Stimulated activated CD8-positive, alpha-beta memory T cell treated with anti-CD3 and anti-CD28 coated beads, Interleukin-12 subunit alpha, Interleukin-12 subunit beta, amount 100 ng/mL, for 4 hours (primary cell): ENCODE data around the gene PREX1.

Source experiments
- DNase-seq: peaks from one replicate; pipeline ENCODE4 v3.0.0-alpha.2; 2020; ENCODE audit warnings: low read depth

Gene PREX1

DNA sequence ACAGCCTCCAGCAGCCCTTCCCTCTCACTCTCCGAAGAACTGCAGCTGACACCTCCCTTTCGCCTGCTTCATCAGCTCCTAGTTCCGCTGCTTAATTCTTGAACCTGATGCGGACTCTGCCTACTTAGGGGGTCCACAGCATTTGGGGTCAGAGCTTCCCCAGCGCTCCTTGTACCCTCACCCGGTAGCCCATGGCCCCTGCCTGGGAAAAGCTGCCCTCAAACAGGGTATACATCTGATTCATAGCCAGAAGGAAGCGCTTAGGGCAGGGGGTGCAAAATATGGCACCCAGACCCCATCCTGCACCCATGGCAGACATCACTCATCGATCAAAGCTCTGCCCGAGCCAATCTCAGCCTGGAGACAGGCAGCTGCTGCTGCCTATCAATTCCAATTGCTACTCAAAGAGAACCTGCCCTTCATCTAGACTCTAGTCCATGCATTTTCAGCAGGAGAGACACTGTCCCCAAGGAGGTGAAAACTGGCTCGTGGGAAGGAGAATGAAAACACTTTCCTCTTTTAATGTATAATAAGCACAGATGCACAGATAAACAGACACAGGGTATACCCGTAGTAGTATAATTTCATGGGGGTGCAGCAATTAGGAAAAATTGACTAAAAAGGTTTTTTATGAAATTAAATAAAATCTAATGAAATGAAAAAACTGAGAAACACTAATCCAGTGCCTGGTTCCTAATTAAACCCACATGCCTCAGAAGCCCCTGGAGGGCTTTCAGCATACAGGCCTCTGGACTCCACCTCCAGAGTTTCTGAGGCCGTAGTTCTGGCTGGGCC is 194.8 kb downstream of the PREX1 start:
- no peak for DNase-seq

DNA sequence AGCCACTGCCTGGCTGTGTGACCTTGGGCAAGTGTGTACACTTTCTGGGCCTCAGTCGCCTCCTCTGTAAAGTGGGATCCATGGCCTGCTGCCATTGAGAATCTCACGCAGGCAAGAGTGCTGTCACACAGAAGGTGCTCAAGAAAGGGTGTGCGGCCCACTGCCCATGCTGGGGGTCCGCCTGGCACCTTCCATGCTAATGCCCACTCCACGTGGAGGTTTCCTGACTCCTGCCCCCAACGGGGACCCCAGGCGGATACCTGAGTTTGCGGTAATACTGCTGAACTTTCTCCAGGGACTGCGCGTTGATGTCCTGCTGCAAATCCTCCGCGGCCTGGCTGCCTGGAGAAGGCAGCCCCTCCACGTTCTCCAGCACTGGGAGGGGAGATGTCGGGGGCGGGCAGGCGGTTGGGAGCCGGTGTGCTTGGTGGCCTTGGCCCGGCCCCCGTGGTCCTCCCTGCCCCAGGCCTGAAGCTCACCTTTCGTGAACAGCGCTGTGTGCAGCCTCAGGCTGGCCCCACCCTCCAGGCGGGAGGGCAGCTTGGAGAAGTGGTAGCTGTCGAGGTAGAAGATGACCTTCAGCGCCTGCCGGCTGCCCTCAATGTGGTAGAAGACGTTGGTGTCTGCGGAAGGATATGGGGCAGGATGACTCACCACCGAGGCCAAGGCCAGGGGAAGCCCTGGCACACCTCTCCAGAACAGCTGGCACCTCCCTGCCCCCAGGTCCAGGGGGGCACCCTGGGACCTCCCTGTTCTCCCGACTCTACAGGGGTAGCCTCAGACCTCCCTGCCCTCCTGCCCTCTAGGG is 195.6 kb downstream of the PREX1 start:
- no peak for DNase-seq

DNA sequence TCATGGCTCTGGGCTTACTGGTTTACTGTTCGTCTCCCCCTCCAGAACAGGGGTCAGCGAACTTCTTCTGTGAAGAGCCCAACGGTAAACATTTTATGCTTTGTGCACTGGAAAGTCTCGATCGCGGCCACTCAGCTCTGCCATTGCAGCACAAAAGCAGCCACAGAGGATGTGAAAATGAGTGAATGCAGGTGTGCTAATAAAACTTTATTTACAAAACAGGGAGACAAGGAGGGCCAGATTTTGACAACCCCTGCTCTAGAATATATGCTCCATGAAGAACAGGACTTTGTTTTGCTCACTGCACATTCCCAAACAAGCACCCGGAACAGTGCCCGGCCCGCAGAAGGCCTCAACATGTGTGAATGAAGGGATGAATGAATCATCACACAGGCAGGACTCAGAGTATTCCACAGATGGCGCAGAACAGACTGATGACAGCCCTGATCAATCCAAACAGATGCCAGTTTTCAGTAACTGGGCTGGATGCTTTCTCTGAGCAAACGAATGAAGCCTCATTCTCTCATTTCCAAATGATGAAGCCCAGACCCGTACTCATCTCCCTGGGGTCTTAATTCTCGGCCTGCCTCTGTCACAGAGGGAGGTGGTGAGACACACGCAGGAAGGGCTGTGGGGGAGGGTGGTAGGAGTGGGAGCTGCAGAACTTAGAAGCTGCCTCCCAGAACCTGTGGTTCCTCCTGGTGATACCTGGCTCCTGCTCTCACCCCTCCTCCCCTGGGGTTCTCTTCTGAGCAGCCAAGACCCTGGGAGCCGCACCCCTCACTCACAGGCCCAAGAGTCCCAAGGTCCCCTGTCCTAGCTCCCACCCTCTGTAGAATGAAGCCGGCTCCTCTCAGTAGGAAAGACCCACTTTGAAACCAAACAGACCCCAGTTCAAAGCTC is 196.4 kb downstream of the PREX1 start:
- DNase-seq = no peak

DNA sequence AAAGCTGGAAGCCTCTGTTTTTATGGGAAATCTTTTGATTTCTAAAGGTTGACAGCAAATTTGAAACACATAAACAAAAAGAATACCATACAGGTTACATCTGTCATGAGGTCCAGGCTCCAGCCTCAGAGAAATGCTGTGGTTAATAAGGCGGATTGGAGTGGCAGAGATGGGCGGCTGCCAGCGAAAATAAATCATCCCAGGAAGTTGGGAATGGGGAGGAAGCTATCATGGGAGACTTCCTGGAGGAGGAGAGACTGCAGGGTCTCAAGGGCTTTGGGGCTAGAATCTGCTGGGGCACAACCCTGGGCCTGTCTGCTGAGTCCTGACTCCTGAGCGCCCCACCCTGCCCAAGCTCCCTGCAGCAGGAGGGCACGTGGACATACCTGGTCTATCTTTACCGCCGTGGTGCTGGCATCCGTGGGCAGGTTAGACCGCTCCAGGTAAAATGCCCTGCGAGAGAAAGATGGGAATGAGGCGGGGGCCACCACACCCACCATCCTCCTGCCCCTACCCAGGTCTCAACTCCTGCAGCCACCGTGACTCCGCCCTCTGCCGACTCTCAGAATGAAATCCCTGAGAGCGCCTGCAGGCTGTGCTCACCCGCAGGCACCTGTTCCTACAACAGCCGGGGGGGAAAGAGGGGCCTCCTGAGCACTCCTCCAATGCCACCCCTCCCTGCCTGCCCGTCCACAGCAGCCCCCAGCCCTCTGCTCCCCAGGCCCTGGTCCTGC is 197.3 kb downstream of the PREX1 start:
- no peak for DNase-seq

DNA sequence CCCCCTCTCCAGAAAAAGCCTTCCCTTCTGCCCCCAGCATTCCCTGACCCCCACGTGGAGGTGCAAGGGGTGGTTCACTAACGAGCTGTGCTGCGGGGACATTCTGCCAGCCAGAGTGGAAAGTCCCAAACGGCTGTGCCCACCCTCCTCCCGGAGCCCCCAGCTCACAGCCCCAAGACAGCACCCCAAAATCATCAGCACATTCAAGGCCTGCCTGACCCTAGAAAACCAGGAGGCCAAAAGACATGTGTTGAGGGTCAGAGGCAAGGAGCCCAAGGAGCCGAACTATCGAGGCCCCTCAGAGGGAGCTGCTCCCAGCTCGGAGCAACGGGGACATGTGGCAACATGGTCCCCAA is 197.9 kb downstream of the PREX1 start:
- DNase-seq = no peak

DNA sequence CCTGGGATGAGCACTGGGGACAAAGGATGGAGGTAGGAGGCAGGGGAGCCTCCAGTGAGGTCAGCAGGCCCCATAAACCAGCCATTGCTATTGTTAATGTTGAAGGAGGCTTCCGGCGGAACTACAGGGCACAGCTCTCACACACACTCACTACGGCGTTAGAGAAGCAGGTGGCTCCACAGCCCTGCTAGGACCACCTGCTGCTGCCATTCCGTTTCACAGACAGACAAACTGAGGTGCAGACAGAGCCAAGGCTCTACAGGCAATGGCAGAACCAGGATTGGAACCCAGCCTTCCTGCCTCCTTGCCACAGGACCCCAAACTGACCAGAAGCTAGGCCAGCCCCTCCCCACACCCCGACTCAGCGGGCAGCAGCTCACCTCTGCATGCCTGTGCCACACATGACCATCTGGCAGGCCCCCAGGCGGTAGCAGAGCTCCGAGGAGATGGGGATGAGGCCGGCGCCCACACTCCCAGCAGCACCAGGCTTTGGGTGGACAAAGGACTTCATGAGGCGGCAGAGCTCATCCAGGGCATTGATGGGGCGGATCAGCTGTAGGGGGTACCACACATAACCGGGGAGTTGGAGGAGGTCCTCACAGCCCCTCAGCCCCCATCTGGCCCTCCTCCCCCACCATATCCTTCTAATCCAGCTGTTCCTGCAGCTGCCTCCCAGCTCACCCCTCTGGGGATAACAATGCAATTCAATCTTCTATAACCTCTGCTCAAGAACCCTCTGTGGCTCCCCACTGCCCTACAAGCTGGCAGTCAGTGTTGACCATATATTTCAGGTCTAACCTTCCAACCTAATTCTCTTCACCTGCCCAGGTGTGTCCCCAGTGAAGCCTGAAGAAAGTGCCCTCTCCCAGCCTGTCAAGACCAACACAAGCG is 198.5 kb downstream of the PREX1 start:
- DNase-seq = no peak

DNA sequence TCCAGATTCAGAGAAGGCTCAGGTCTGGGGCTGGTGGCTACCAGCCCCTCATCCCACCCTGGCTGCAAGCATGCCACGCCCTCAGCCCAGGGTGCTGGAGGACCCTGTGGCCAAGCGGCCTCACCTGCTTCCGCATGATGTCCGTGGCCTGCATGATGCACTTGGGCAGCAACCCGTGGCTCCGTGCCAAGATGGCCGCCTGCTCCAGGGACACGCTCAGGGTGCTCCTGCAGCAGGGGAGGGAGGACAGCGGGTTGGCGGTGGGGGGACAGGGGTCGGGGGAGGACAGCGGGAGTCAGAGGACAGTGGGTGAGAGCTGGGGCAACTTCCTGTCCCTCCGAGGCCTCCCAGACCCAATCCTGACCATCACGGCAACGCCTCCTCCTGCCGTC is 200.1 kb downstream of the PREX1 start:
- no peak for DNase-seq

DNA sequence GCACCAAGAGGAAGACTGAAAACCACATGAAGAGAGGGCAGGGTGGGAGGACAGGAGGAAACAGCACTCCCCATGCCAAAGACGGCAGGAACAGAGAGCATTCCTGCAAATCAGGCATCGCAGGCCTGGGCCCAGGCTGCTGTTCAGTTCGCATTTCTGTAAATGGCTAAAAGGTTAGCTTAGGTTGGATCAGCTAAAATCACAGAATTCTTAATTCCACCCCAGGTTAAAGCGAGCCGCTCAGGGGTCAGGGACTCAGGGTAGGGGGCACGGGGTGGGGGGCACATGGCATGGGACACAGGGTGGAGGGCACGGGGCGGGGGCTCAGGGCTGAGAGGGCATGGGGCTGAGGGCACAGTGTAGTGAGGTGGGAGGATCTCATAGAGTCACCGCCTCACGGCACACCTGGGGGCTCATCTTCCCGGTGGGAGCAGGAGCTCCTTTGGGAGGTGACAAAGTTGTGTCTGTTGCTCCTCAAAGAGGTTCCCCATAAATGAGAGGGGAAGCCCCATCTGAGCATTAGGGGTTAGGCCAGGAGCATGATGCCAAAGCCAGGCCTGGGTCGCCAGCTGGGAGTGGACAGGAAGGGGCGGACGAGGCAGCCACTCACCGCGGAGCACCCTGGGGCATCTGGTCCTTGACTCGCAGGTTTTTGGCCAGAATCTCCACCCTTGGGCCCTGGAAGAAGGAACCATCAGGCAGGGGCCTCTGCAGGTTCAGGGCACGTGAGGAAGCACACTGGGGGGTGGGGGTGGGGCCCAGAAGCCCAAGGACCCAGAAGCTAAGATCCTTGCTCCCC is 200.7 kb downstream of the PREX1 start:
- no peak for DNase-seq

DNA sequence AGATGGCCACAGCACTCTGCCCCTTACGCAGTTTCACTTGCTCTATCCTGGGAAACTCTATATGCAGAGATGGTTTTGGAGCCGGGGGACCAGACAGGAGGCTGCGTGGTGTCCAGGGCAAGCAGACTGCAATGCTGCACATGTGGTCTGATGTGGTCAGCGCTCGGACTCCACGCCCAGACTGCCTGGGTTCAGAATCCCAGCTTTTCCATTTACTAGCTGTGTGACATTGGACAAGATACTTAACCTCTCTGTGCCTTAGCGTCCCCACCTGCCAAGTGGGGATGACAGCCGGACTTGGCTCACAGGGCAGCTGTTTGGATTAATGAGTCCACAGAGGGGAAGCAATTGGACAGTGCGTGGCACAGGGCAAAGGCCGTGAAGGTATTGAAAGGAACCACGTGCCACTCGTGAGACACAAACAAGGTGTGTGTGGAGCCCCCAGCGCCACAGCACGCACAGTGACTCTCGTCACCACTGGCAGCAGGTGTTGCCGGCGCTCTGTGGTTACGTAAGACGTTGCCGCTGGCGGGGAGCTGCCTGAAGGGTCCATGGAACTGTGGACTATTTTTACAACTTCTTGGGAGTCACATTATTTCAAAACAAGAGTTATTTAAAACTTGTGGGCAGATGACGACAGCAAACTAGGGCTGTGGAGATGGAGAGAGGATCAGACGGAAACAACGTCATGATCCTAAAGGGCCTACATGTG is 201.4 kb downstream of the PREX1 start:
- no peak for DNase-seq

DNA sequence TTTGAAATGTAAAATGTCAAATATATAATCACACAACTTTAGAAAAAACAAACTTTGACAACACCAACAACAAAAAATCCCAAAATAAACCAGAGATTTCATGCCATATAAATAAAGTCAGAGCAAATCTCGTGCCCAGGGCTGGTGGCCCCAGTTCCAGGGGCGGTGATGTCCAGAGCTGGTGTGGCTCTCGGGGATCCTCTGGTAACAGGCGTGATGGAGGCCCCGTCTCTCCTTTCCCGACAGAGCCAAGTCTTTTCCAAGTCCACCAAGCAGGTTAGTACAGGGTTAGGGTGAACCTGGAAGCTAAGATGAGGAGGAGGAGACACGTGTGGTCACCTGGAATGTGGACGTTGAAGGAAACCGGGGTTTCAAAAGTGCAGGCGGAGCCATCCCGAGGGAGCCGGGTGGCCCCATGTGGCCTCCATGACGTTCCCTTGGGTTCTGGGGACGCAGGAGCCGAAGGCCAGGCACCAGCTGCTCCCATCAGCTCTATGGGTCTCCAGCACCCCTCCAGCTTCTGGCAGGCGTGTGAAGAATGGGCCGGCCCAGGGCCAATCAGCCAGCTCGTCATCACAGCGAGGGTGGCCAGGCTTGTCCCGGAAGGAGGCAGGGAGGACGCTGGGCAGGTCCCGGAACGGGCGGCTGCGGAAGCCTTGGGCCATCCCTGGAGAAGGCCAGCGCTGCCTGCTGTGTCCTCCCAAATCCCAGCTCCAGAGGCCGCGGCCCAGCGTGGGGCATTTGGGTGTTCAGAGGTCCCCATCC is 202.5 kb downstream of the PREX1 start:
- DNase-seq = no peak

DNA sequence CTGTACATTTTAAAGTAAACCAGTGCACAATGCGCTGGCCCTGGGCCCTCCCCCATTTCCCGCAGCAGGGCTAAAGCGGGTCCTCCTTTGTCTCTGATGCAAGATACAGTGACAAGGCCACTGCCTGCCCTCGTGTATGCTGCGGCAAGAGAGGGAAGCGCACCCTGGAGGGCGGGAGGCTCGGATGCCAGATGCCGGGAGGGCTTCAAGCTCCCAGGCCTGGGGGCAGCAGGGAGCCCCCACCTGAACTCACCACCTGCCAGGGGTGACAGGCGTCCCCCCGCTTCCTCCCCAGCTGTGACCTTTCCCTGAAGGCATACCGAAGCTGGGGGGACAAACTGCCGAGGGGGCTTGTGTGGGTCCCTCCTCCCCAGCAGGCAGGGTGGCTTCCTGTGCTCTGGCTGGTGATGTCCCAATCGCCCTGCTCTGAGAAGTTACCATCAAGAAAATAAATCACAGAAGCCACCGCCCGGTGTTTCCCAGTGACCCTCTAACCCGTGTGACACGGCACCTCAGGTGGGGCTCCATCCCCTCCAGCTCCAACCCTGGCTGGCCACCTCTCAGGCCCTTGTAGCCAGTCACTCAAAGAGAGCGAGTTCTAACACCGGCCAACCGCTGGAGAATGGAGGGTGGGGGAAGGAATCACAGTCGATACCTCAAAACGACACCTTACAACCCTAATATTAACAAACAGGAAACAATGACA is 203.3 kb downstream of the PREX1 start:
- no peak for DNase-seq

DNA sequence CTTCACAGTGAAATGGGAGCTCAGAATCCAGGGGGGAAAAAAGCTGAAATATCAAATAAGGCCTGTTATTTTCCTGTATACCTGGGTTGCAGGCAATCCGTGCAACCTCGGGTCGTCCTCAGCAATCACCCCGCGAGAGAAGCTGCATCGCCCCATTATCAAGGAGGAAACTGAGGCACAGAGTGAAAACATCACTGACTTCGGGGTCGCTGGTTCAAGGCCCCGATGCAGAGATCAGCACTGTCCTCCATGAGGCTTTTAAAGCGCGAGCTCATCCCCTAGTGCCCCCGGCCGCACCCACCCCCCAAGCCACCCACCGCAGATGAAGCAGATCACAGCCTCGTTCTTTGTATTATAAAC is 203.9 kb downstream of the PREX1 start:
- DNase-seq = no peak

DNA sequence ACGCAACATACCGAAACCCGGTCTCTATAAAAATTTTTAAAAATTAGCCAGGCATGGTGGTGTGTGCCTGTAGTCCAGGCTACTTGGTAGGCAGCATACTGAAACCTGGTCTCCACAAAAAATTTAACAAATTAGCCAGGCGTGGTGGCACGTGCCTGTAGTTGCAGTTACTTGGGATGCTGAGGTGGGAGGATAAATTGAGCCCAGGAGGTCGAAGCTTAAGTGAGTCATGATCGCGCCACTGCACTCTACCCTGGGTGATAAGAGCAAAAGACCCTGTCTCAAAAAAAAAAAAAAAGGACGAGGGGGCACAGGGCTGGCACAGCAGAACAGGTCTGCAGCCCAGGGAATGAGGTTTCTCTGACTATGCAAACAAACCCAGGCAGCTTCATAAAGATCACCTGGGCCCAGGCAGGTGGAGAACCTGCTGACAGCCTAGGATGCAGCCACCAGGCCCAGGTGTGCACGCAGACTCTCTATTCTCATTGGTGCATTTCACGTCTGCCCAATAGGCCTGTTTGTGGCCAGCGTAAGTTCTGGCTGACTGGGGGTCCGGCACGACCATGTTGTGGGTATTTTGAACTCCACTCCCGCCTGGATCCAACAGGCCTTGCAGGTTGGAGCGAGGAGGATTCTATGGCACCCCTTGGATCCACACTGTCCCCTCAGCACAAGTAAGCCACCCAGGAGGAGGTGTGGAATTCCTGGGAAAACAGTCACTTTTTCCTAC is 204.5 kb downstream of the PREX1 start:
- DNase-seq = no peak

DNA sequence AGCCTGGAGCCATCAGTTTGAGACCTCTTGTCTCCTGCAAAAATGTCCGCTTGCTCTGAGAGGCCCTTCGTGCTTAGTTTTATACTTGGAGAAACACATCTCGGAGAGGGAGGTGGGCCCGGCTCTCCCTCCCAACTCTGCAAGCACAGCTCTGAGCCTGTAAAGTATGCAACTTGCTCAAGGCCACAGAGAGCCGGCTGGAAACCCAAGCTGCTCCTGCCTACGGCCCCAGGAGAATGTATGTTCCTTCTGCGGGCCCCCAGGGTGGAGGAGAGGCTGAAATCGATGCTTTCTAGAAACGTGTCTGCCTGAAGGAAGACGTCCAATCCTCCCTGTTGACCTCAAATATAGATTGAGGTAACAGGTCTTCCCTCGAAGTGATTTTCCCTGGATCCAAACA is 205.4 kb downstream of the PREX1 start:
- no peak for DNase-seq

DNA sequence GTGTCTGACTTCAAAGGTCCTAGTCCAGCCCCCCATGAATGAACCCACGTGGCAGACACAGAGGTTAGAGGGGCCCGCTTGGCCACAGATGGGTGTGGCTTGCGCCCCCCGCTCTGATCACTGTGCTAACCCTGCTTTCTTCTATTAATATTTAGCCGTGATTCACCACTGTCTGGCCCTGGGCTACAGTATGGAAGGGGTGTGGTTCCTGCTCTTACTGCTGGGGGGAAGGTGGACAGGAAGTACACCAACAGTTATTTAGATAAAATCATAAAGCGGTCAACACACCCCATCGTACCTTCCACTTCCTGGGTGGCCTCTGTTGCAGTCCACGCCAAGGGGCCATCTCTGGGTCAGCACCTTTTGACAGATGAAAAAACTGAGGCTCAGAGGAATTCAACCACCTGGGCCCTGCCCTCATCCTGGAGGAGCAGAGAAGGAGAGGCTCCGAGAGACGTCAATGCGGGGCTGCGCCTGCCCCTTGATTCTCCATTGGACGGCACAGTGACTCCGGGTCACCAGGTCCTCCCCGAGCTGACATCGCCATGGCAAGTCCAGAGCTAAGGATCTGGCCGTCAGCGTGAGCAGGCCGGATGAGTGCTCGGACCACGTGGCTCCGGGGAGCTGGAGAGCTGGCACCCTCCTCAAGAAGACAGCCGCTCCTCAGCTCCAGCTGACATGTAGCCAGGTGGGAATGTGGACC is 206.3 kb downstream of the PREX1 start:
- DNase-seq = no peak

DNA sequence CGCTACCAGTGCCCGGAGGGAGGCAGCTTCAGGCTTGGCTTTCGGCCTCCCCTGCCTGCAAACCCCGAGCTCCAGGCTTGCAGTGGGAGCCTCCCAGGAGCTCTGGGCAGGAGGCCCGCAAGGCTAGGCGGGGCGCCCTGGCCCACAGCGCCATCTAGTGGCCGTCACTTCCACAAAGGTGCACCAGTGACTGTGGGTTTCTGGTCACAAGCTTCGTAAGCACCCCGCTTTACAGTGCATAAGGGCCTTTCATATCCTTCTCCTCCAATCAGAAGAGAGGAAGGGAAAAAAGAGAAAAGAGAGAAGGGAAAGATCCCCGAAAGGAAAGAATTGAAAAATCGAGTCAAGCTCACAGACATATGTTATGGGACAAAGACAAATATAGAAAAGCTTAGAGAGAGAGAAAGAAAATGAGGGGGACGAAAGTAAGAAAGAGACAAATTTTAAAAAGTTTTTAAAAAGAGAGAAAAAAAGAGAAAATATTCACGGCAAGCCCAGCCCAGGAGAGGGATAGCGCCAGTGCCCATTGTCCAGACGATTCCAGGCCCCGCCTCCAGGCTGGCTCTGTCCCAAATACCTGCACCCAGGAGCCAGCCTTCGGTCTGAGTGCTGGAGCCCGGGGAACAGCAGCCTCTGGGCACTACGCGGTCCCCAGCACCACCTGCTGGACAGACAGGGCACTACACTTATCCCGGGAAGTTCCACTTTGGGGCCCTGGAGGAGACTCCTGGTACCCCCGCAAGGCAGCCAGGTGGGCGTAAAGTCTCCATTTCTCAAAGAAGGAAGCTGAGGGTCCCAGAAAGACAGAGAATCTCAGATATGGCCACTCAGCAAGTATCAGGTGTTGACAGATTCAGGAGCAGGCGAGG is 207.1 kb downstream of the PREX1 start:
- DNase-seq = peak; percentile 20
